Measurements from ENCODE around the gene ATP5F1E. TPM values are rescaled to one million over a fixed set of nuclear protein-coding genes. Genes with fewer than 3 reads are reported as not detected.
"Not testable (repeated sequence)": the region's sequence is repeated elsewhere in the genome, so short reads cannot be mapped to it uniquely, and the experiment has no call there.

ATP5F1E gene
- total RNA-seq, 1 donor from 2014 or later = 28.2 TPM

DNA sequence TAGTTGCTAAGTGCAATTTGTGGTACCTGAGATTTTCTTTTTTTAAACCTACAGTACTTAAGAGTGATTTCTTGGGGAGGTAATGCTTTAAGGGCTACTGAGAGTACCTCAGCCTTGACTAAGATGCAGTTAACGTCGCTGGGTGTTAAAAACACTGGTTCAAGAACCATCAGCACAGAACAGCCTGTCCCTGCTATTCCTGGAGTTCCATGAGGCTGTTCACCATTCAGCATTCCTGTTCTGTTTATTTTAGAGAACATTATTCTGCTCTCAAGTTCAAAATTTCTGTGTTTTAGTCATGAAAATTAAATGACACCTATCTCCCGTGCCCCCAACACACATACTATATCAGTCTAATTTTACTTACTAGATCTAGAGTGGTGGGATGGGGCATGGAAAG, 12.2 kb upstream of the ATP5F1E start:
- peaks cover 15 to 26% (median 19%) of the 10 kb centered on the region in 3 donors for H3K4me1 ChIP-seq (ENCODE audit: control insufficient read depth in 3 of 3, insufficient read depth in 3 of 3, low read length in 3 of 3)
- H3K9ac ChIP-seq (ENCODE audit: low read depth in 1 of 3, low read length in 3 of 3) = no peak overlapping the region
- H3K36me3 ChIP-seq (ENCODE audit: control insufficient read depth in 3 of 3, insufficient read depth in 3 of 3, low read length in 3 of 3) = peaks cover 0 to 2% (median 0%) of the 10 kb centered on the region in 3 donors
- no peak overlapping the region for H3K4me3 ChIP-seq (ENCODE audit: low read length in 3 of 3)
- no peak overlapping the region for H3K27ac ChIP-seq (ENCODE audit: low read depth, low read length)
- H3K9me3 ChIP-seq (ENCODE audit: control insufficient read depth in 3 of 3, low read length in 3 of 3) = no peaks in the 10 kb centered on the region
- no peaks in the 10 kb centered on the region for H3K27me3 ChIP-seq (ENCODE audit: control insufficient read depth in 3 of 3, insufficient read depth in 3 of 3, low read length in 3 of 3)

DNA sequence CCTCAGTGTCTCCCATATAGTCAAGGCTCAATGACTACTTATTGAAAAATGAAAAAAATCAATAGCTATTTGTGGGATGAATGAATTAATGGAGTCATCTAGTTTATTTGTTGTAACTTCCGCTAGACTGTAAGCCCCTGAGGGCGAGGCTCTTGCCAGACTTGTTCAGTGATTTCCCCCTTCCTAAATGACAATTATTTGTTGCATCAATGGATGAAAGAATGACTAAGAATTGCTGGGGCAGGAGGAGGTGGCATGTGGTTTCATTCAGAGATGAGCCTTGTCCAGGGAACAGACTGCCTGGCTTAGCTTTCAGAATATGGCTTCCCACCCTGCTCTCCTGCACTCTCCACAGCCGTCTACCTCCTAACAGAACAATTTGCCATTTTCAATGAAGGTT, 11.6 kb upstream of the ATP5F1E start:
- Histone ChIP-seq H3K27ac (ENCODE audit: low read depth, low read length) (peak overlapping the region; percentile 85), H3K4me3 (ENCODE audit: low read length in 3 of 3) (no peak overlapping the region), H3K27me3 (ENCODE audit: control insufficient read depth in 3 of 3, insufficient read depth in 3 of 3, low read length in 3 of 3) (no peaks in the 10 kb centered on the region), H3K4me1 (ENCODE audit: control insufficient read depth in 3 of 3, insufficient read depth in 3 of 3, low read length in 3 of 3) (peaks cover 15 to 26% (median 19%) of the 10 kb centered on the region in 3 donors), H3K36me3 (ENCODE audit: control insufficient read depth in 3 of 3, insufficient read depth in 3 of 3, low read length in 3 of 3) (peaks cover 0 to 2% (median 0%) of the 10 kb centered on the region in 3 donors), H3K9me3 (ENCODE audit: control insufficient read depth in 3 of 3, low read length in 3 of 3) (no peaks in the 10 kb centered on the region), H3K9ac (ENCODE audit: low read depth in 1 of 3, low read length in 3 of 3) (no peak overlapping the region)

DNA sequence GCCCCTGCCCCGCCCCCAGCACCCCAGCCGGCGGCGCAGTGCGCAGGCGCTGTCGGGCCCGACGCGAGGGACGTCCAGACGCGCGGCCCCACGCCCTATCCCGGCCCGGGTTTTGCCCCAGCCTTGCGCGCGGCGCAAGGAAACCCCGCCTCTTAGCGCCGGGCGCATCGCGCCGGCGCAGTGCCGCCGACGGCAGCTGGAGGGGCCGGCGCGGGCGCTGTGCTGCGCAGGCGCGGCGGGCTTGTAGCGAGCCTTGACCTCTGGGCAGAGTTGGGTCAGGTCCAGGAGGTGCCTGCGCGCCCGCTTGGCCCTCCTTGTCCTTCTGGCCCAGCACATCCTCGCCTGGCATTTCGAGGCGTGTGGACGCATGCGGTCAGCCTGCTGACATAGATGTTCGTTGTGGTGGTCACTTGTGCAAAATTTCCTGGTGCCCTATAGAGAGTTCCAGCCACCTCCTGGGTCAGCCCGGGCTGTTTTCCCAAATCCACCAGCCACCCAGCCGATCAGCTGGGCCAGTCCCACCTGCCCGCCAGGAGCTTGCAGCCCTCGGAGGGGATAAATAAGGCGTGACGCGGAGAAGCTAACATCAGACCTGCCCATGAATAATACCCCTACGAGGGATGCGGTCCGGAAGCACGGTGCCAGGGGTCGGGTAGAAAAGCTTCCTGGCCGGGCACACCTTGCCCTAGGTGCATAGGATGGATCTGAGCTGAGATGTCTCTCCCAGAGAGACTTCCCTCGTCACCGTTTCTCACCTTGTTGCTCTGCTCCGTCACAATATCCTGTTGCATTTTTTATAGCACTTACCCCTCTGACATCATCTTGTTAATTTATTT, 10.9 kb upstream of the ATP5F1E start:
- H3K27ac ChIP-seq (ENCODE audit: low read depth, low read length) = peak overlapping the region; percentile 85
- H3K4me1 ChIP-seq (ENCODE audit: control insufficient read depth in 3 of 3, insufficient read depth in 3 of 3, low read length in 3 of 3) = peaks cover 15 to 26% (median 19%) of the 10 kb centered on the region in 3 donors
- H3K36me3 ChIP-seq (ENCODE audit: control insufficient read depth in 3 of 3, insufficient read depth in 3 of 3, low read length in 3 of 3) = peaks cover 0 to 5% (median under 1%) of the 10 kb centered on the region in 3 donors
- no peaks in the 10 kb centered on the region for H3K27me3 ChIP-seq (ENCODE audit: control insufficient read depth in 3 of 3, insufficient read depth in 3 of 3, low read length in 3 of 3)
- H3K4me3 ChIP-seq (ENCODE audit: low read length in 3 of 3) = peak overlapping the region; percentile 83 to 92 (median 91)
- H3K9ac ChIP-seq (ENCODE audit: low read depth in 1 of 3, low read length in 3 of 3) = peak overlapping the region; percentile 28 to 86 (median 85)
- no peaks in the 10 kb centered on the region for H3K9me3 ChIP-seq (ENCODE audit: control insufficient read depth in 3 of 3, low read length in 3 of 3)

DNA sequence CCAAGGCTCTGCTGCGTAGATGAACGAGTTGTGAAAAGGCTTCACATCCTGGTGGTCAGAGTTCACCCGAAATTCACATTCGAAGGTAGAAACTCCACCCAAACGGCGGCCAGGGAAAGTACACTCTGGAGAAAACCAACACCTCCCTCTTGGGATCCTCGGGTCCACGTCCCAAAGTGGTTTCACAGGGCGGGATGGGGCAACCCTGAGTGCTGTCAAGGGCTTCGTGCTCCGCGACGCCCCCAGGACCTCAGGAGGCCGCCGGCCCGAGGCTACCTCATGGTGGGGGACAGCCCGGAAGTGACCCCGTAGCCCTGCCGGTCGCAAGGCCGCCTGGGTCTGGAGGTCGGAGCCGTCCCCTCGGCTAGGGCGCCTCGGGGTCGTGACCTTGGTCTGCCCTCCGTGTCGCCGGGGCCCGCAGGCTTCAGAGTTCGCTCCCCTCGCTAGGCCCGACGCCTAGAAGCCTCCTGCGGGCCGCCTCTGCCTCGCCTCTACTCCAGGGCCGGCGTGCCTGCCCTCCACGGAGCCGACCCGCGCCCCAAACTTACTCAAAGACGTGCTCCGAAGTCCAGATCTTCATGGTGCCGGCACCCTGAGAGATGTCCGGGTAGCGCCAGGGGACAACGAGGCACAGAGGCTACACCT, 10.1 kb upstream of the ATP5F1E start, which contains the start of gene PRELID3B:
PRELID3B (minus strand) TSS at position 636 of the 645 bp plus-strand sequence; CDS start at position 580, 56 bp downstream.
- H3K4me3 ChIP-seq (ENCODE audit: low read length in 3 of 3) = peak within 1 kb of the TSS; percentile 83 to 92 (median 91)
- peaks cover 4 to 13% (median 8%) of the 10 kb centered on the region in 3 donors for H3K36me3 ChIP-seq (ENCODE audit: control insufficient read depth in 3 of 3, insufficient read depth in 3 of 3, low read length in 3 of 3)
- H3K27ac ChIP-seq (ENCODE audit: low read depth, low read length) = peak within 1 kb of the TSS; percentile 85
- no peaks in the 10 kb centered on the region for H3K27me3 ChIP-seq (ENCODE audit: control insufficient read depth in 3 of 3, insufficient read depth in 3 of 3, low read length in 3 of 3)
- no peaks in the 10 kb centered on the region for H3K9me3 ChIP-seq (ENCODE audit: control insufficient read depth in 3 of 3, low read length in 3 of 3)
- H3K9ac ChIP-seq (ENCODE audit: low read depth in 1 of 3, low read length in 3 of 3) = peak within 1 kb of the TSS; percentile 85 to 86 (median 85)
- H3K4me1 ChIP-seq (ENCODE audit: control insufficient read depth in 3 of 3, insufficient read depth in 3 of 3, low read length in 3 of 3) = peaks cover 15 to 26% (median 19%) of the 10 kb centered on the region in 3 donors

DNA sequence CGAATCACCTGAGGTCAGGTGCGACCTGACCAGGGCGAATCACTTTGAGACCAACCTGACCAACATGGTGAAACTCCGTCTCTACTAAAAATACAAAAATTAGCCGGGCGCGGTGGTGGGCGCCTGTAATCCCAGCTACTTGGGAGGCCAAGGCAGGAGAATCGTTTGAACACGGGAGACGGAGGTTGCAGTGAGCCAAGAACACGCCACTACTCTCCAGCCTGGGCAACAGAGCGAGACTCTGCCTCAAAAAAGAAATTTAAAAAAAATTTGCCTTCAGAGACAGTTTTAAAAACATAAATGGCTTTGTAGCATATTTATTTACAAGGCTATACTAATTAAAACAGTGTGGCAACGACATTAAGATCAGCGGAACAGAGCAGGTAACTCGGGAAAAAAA, 9.4 kb upstream of the ATP5F1E start:
- Histone ChIP-seq H3K9ac (ENCODE audit: low read depth in 1 of 3, low read length in 3 of 3) (peak overlapping the region in 2 of 3 donors; percentile 85), H3K4me3 (ENCODE audit: low read length in 3 of 3) (peak overlapping the region; percentile 83 to 92 (median 91)), H3K36me3 (ENCODE audit: control insufficient read depth in 3 of 3, insufficient read depth in 3 of 3, low read length in 3 of 3) (peaks cover 8 to 19% (median 16%) of the 10 kb centered on the region in 3 donors), H3K4me1 (ENCODE audit: control insufficient read depth in 3 of 3, insufficient read depth in 3 of 3, low read length in 3 of 3) (peaks cover 15 to 26% (median 19%) of the 10 kb centered on the region in 3 donors)
- H3K9me3 ChIP-seq (ENCODE audit: control insufficient read depth in 3 of 3, low read length in 3 of 3); H3K27me3 ChIP-seq (ENCODE audit: control insufficient read depth in 3 of 3, insufficient read depth in 3 of 3, low read length in 3 of 3); H3K27ac ChIP-seq (ENCODE audit: low read depth, low read length): not testable (repeated sequence)

DNA sequence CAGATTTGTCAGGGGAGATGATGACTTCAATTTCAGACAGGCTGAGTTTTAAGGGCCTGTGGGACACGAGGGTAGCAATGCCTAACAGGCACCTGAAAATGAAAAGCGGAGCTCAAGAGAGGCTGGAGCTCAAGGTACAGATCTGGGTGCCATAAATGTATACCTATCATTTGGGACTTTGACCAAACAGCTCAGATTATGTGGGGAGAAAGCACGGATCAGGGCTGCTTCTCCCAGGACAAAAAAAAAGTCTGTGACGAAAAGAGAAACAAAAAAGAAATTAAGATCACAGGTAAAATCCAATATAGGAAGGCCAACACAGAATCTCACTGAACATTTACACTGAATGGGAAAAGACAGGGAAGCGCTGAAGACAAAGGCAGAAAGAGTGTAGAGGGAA, 8.5 kb upstream of the ATP5F1E start:
- peaks cover 16 to 27% (median 24%) of the 10 kb centered on the region in 3 donors for H3K36me3 ChIP-seq (ENCODE audit: control insufficient read depth in 3 of 3, insufficient read depth in 3 of 3, low read length in 3 of 3)
- H3K27ac ChIP-seq (ENCODE audit: low read depth, low read length) = no peak overlapping the region
- peak overlapping the region in 1 of 3 donors; percentile 2 for H3K9ac ChIP-seq (ENCODE audit: low read depth in 1 of 3, low read length in 3 of 3)
- H3K27me3 ChIP-seq (ENCODE audit: control insufficient read depth in 3 of 3, insufficient read depth in 3 of 3, low read length in 3 of 3) = no peaks in the 10 kb centered on the region
- peaks cover 15 to 26% (median 19%) of the 10 kb centered on the region in 3 donors for H3K4me1 ChIP-seq (ENCODE audit: control insufficient read depth in 3 of 3, insufficient read depth in 3 of 3, low read length in 3 of 3)
- no peak overlapping the region for H3K4me3 ChIP-seq (ENCODE audit: low read length in 3 of 3)
- no peaks in the 10 kb centered on the region for H3K9me3 ChIP-seq (ENCODE audit: control insufficient read depth in 3 of 3, low read length in 3 of 3)

DNA sequence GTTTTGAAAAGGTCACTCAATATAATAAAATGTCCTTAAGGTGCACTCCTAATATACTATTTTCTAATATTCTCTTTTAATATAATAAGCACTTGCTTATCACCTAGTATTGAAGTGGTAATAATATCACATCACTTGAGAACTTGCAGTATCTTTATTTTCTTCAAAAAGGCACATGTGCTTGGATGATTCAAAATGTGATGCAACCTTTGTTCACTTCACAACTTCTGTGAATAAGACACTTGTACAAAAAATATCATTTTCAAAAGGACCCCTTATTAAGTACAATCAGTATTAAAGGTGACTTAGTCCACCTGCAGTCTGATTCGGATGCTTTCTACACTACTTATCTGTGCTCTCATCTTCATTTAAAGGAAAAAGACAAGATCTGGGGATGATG, 7.1 kb upstream of the ATP5F1E start:
- Histone ChIP-seq H3K27ac (ENCODE audit: low read depth, low read length) (no peak overlapping the region), H3K4me1 (ENCODE audit: control insufficient read depth in 3 of 3, insufficient read depth in 3 of 3, low read length in 3 of 3) (peaks cover 15 to 26% (median 19%) of the 10 kb centered on the region in 3 donors), H3K4me3 (ENCODE audit: low read length in 3 of 3) (no peak overlapping the region), H3K9me3 (ENCODE audit: control insufficient read depth in 3 of 3, low read length in 3 of 3) (no peaks in the 10 kb centered on the region), H3K36me3 (ENCODE audit: control insufficient read depth in 3 of 3, insufficient read depth in 3 of 3, low read length in 3 of 3) (peaks cover 23 to 39% (median 37%) of the 10 kb centered on the region in 3 donors), H3K9ac (ENCODE audit: low read depth in 1 of 3, low read length in 3 of 3) (peak overlapping the region in 1 of 3 donors; percentile 6), H3K27me3 (ENCODE audit: control insufficient read depth in 3 of 3, insufficient read depth in 3 of 3, low read length in 3 of 3) (no peaks in the 10 kb centered on the region)

DNA sequence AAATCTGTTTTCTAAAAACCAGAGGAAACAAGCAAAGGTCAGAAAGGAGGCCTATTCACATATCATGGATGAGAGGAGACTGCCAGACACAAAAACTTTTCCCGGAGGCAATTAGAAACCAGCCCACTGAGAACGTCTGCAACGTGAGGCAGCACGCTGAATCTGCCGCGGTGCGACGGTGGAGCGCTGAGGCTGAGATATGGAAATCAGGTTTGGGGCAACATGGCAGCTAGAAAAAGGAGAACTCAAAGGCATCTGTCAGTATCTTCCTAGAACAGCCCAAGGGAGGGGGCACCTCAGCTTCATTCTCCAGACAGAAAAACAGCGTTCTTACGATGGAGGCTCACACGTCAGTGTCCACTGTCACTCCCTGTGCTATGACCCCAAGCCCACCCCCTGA, 5.3 kb upstream of the ATP5F1E start:
- Histone ChIP-seq H3K9ac (ENCODE audit: low read depth in 1 of 3, low read length in 3 of 3) (no peak overlapping the region), H3K36me3 (ENCODE audit: control insufficient read depth in 3 of 3, insufficient read depth in 3 of 3, low read length in 3 of 3) (peaks cover 23 to 39% (median 37%) of the 10 kb centered on the region in 3 donors), H3K4me1 (ENCODE audit: control insufficient read depth in 3 of 3, insufficient read depth in 3 of 3, low read length in 3 of 3) (peaks cover 10 to 22% (median 14%) of the 10 kb centered on the region in 3 donors), H3K9me3 (ENCODE audit: control insufficient read depth in 3 of 3, low read length in 3 of 3) (no peaks in the 10 kb centered on the region), H3K27me3 (ENCODE audit: control insufficient read depth in 3 of 3, insufficient read depth in 3 of 3, low read length in 3 of 3) (no peaks in the 10 kb centered on the region), H3K27ac (ENCODE audit: low read depth, low read length) (no peak overlapping the region), H3K4me3 (ENCODE audit: low read length in 3 of 3) (no peak overlapping the region)

DNA sequence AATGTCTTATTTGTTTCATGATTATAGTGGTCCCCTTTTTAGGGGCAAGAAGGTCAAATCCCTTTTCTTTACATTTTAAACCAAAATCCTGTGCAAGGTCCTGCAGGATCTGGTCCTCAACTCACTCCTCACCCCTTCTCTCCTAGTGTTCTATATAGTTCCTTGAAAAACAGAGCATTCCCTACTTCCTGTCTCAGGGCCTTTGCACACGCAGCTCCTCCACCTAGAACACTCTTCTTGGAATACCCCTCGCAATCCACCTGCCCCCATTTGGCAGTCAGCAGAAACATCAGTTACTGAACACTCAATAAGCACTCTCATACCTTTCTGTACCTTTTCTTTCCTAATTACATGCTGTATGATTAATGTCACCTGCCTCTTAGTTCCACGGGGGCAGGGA, 3.2 kb upstream of the ATP5F1E start:
- H3K4me3 ChIP-seq (ENCODE audit: low read length in 3 of 3) = no peak overlapping the region
- peaks cover 11 to 19% (median 14%) of the 10 kb centered on the region in 3 donors for H3K4me1 ChIP-seq (ENCODE audit: control insufficient read depth in 3 of 3, insufficient read depth in 3 of 3, low read length in 3 of 3)
- H3K9ac ChIP-seq (ENCODE audit: low read depth in 1 of 3, low read length in 3 of 3) = no peak overlapping the region
- H3K27me3 ChIP-seq (ENCODE audit: control insufficient read depth in 3 of 3, insufficient read depth in 3 of 3, low read length in 3 of 3) = no peaks in the 10 kb centered on the region
- H3K36me3 ChIP-seq (ENCODE audit: control insufficient read depth in 3 of 3, insufficient read depth in 3 of 3, low read length in 3 of 3) = peaks cover 23 to 39% (median 36%) of the 10 kb centered on the region in 3 donors
- H3K27ac ChIP-seq (ENCODE audit: low read depth, low read length) = no peak overlapping the region
- no peaks in the 10 kb centered on the region for H3K9me3 ChIP-seq (ENCODE audit: control insufficient read depth in 3 of 3, low read length in 3 of 3)
